Upper lobe of right lung (tissue), 1 donor: ENCODE measurements around the gene GHR. TPM values are rescaled to one million over a fixed set of nuclear protein-coding genes. Genes with fewer than 3 reads are reported as not detected.
"Not testable (repeated sequence)": the region's sequence is repeated elsewhere in the genome, so short reads cannot be mapped to it uniquely, and the experiment has no call there.

ENCODE experiments used
- ATAC-seq: fragments of 200-7000 bp; cut with Tn5 transposase; one replicate; pipeline ENCODE4 v1.9.1; 2020; ENCODE audit warnings: mild to moderate bottlenecking, moderate library complexity
- DNase-seq: peaks from one replicate; pipeline ENCODE4 v3.0.0-alpha.2; 2020
- H3K27ac ChIP-seq: fragments of 200-600 bp; one replicate; pipeline ENCODE4 v1.8.0; 2022
- H3K27me3 ChIP-seq: fragments of 200-600 bp; one replicate; pipeline ENCODE4 v1.8.0; 2022; ENCODE audit warnings: mild to moderate bottlenecking
- H3K36me3 ChIP-seq: fragments of 200-600 bp; one replicate; pipeline ENCODE4 v1.8.0; 2022
- H3K4me1 ChIP-seq: fragments of 200-600 bp; one replicate; pipeline ENCODE4 v1.8.0; 2022
- H3K4me3 ChIP-seq: fragments of 200-600 bp; one replicate; pipeline ENCODE4 v1.8.0; 2022; ENCODE audit warnings: mild to moderate bottlenecking
- H3K9me3 ChIP-seq: fragments of 200-600 bp; one replicate; pipeline ENCODE4 v1.8.0; 2022
- CTCF ChIP-seq: fragments of 200-600 bp; IDR thresholded peaks from one replicate; pipeline ENCODE4 v1.8.0; 2022; ENCODE audit warnings: antibody characterized with exemption
- intact Hi-C: fragments of 100-400 bp; cut with DNase I; formaldehyde crosslinking; loops from one replicate; pipeline ENCODE4 v1.11.0; 2022
- total RNA-seq: library from RNA; stranded (reverse); fragmentation: NEBNext Ultra II Directional; extraction: Animal tissue kit (Norgen Biotek cat#: 25700); gene quantifications from one replicate; pipeline ENCODE4 v1.2.1, GENCODE V29; 2021
- donor health status: DM: no; HTN: yes; CAD: no; lungs with severe emphysema.

GHR gene
- total RNA-seq, 1 donor from 2014 or later, result 6.6 TPM

- TF ChIP-seq CTCF, result peak; percentile 28
- Histone ChIP-seq H3K27me3 (no peaks in the 10 kb centered on the region), H3K36me3 (no peaks in the 10 kb centered on the region), H3K4me3 (peak overlapping the region; percentile 11), H3K9me3 (no peaks in the 10 kb centered on the region), H3K4me1 (peaks cover 6% of the 10 kb centered on the region), H3K27ac (no peak overlapping the region)
- intact Hi-C loops, result no loop called here
- ATAC-seq, result no peak
- DNase-seq, result no peak
These were observed 233.4 kb downstream of the GHR start for GRCh38 chr5:42656651-42657015.

- H3K4me1 ChIP-seq, intact Hi-C loops, ATAC-seq, H3K27me3 ChIP-seq, H3K4me3 ChIP-seq, H3K36me3 ChIP-seq, H3K9me3 ChIP-seq, DNase-seq, H3K27ac ChIP-seq: not testable (repeated sequence)
These were observed 236.6 kb downstream of the GHR start for GRCh38 chr5:42659869-42660268.

- Histone ChIP-seq H3K4me1 (no peaks in the 10 kb centered on the region), H3K27ac (no peak overlapping the region), H3K9me3 (no peaks in the 10 kb centered on the region), H3K27me3 (no peaks in the 10 kb centered on the region), H3K36me3 (no peaks in the 10 kb centered on the region), H3K4me3 (no peak overlapping the region)
- no peak for ATAC-seq
- no peak for DNase-seq
- intact Hi-C loops, result no loop called here
- no peak for TF ChIP-seq CTCF
These were observed 242.6 kb downstream of the GHR start for GRCh38 chr5:42665857-42666256.

GRCh38 chr5:42666869-42667268, 243.6 kb downstream of the GHR start:
- H3K27ac ChIP-seq, result no peak overlapping the region
- no peaks in the 10 kb centered on the region for H3K9me3 ChIP-seq
- H3K4me3 ChIP-seq, result no peak overlapping the region
- no peaks in the 10 kb centered on the region for H3K36me3 ChIP-seq
- ATAC-seq, result no peak
- intact Hi-C loops, result no loop called here
- no peak for TF ChIP-seq CTCF
- H3K4me1 ChIP-seq, result no peaks in the 10 kb centered on the region
- H3K27me3 ChIP-seq, result no peaks in the 10 kb centered on the region
- no peak for DNase-seq

- no peak overlapping the region for H3K27ac ChIP-seq
- H3K4me3 ChIP-seq, result no peak overlapping the region
These were observed 245.0 kb downstream of the GHR start for GRCh38 chr5:42668254-42668653.

GRCh38 chr5:42672925-42673324, 249.7 kb downstream of the GHR start:
- Histone ChIP-seq H3K9me3 (no peaks in the 10 kb centered on the region), H3K27ac (no peak overlapping the region), H3K4me1 (no peaks in the 10 kb centered on the region), H3K27me3 (no peaks in the 10 kb centered on the region), H3K36me3 (no peaks in the 10 kb centered on the region), H3K4me3 (no peak overlapping the region)
- TF ChIP-seq CTCF, result no peak
- no peak for DNase-seq
- ATAC-seq, result no peak
- intact Hi-C loops, result no loop called here

More at GRCh38 chr5:42668254-42668653, 245.0 kb downstream of the GHR start:
- ATAC-seq, result no peak
- H3K36me3 ChIP-seq, result no peaks in the 10 kb centered on the region
- DNase-seq, result no peak
- intact Hi-C loops, result no loop called here
- H3K27me3 ChIP-seq, result no peaks in the 10 kb centered on the region
- H3K4me1 ChIP-seq, result no peaks in the 10 kb centered on the region
- TF ChIP-seq CTCF, result no peak
- H3K9me3 ChIP-seq, result no peaks in the 10 kb centered on the region
